Peyer's patch (tissue), 4 donors: ENCODE data around the gene ADAM12.

Source experiments
- CTCF ChIP-seq, 6 experiments: fragments of 450-650 bp in 4 of 6; fragments of 200-600 bp in 2 of 6; sonication (generic) in 1 of 6; IDR thresholded peaks; one replicate each; pipeline ENCODE4 v1.5.1; 2017 to 2019; ENCODE audit warnings: antibody characterized with exemption in 6 of 6, mild to moderate bottlenecking in 3 of 6, moderate library complexity in 1 of 6
- POLR2A ChIP-seq, 2 donors: fragments of 450-650 bp; IDR thresholded peaks; one replicate each; pipeline ENCODE4 v1.5.1; 2017; ENCODE audit warnings: antibody characterized with exemption in 2 of 2, mild to moderate bottlenecking in 2 of 2, moderate library complexity in 2 of 2

GRCh38 chr10:126397156-126397555 lies 8.9 kb upstream of the ADAM12 start:
- TF ChIP-seq CTCF (IDR thresholded peaks at IDR 0.05) (no peak), POLR2A (IDR thresholded peaks at IDR 0.05) (no peak)
